HG03175 (cell line): ENCODE measurements around the gene BCAM.
"Not testable (repeated sequence)": the region's sequence is repeated elsewhere in the genome, so short reads cannot be mapped to it uniquely, and the experiment has no call there.

Experiments used
- ATAC-seq: cut with Tn5 transposase; IDR thresholded peaks from one replicate; pipeline ENCODE4 v1.9.1; 2021; ENCODE audit warnings: mild to moderate bottlenecking, moderate library complexity; ENCODE audit not compliant: unreplicated experiment

Gene BCAM, protein sequence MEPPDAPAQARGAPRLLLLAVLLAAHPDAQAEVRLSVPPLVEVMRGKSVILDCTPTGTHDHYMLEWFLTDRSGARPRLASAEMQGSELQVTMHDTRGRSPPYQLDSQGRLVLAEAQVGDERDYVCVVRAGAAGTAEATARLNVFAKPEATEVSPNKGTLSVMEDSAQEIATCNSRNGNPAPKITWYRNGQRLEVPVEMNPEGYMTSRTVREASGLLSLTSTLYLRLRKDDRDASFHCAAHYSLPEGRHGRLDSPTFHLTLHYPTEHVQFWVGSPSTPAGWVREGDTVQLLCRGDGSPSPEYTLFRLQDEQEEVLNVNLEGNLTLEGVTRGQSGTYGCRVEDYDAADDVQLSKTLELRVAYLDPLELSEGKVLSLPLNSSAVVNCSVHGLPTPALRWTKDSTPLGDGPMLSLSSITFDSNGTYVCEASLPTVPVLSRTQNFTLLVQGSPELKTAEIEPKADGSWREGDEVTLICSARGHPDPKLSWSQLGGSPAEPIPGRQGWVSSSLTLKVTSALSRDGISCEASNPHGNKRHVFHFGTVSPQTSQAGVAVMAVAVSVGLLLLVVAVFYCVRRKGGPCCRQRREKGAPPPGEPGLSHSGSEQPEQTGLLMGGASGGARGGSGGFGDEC

DNA sequence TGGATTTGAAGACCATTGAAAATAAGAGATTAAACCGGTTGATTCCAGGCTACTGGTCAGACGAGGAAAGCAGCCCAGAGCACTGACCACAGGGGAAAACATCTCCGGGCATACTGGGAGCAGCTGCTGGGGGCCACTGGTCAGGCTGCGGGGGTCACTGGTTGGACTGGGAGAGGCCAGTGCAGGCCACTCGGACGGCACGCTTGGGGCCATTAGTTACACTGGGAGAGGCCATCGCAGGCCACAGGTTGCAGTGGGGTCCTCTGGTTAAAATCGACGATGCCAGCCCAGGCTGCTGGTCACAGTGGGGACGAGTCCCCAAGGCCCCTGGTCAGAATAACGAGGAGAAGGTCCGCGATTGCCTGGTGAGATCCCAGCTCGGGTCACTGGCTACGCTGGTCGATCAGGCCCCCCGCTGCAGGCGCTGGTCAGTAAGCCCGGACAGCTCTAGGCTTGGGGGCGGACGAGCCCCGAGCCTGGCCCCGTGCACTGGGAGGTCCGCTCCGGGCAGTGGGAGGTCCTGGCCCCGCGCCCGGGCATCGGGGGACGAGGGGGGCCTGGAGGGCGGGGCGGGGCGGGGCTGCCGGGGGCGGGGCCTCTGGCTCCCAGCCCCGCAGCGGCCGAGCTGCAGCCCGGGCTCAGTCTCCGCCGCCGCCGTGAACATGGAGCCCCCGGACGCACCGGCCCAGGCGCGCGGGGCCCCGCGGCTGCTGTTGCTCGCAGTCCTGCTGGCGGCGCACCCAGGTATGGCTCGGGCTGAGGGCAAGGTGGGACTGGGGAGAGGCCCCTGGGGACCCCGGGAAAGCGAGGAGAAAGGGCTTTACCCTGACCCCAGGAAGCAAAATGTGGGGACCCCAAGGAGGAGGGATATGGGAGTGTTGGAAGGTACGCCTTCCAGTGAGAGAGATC is at the start of gene BCAM:
Gene BCAM (plus strand): TSS at position 641 of the 909 bp plus-strand sequence. CDS start 22 bp downstream, at position 663.
- no peak for ATAC-seq

DNA sequence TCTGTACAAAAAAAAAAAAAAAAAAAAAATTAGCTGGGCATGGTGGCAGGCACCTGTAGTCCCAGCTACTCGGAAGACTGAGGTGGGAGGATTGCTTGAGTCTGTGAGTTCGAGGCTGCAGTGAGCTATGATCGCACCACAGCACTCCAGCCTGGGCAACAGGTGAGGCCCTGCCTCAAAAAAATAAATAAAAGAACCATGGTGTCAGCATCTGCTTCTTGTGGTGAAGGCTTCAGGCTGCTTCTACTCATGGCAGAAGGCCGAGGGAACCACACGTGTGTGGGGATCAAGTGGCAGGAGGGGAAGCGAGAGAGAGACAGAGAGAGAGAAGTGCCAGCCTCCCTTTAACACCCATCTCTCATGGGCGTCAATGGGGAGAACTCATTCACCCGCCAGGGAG is 46.9 kb upstream of the BCAM start:
- ATAC-seq, result no peak

DNA sequence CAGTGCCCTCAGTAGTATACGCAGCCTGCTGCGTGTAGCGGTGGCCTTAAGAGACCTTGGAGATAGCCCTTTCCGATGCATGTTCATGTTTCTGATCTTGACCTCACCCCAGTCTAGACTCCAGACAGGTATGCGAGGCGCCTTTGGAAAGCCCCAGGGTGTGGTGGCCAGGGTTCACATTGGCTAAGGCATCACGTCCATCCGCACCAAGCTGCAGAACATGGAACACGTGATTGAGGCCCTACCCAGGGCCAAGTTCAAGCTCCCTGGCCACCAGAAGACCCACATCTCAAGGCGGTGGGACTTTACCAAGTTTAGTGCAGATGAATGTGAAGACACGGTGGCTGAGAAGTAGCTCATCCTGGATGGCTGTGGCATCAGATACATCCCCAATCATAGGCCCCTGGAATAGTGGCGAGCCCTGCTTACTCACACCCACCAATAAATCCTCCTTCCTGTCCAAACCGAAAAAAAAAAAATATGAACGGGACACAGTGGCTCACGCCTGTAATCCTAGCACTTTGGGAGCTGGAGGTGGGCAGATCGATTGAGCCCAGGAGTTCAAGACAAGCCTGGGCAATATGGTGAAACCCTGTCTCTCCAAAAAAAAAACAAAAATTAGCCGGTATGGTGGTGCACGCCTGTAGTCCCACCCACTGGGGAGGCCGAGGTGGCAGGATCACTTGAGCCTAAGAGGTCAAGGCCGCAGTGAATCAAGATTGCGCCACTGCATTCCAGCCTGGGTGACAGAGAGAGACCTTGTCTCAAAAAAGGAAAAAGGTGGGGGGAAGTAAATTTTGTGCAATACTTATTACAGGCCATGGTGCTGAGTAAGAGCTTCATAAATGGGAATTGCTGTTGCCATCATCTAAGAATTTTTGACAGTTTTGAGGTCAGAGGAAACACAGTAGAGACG is 43.6 kb upstream of the BCAM start:
- ATAC-seq, result no peak

DNA sequence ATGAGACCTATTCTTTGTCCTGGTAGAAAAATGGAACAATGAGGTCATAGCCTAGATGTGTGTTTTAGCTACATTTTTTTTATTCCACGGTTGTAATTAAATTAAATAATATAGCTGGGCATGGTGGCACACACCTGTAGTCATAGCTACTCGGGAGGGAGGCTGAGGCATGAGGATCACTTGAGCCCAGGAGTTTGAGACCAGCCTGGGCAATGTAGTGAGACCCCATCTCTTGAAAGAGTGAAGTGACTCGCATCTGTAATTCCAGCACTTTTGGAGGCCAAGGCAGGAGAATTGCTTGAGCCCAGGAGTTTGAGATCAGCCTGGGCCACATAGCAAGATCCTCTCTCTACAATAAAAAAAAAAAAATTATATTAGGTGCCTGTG is 43.0 kb upstream of the BCAM start:
- no peak for ATAC-seq

DNA sequence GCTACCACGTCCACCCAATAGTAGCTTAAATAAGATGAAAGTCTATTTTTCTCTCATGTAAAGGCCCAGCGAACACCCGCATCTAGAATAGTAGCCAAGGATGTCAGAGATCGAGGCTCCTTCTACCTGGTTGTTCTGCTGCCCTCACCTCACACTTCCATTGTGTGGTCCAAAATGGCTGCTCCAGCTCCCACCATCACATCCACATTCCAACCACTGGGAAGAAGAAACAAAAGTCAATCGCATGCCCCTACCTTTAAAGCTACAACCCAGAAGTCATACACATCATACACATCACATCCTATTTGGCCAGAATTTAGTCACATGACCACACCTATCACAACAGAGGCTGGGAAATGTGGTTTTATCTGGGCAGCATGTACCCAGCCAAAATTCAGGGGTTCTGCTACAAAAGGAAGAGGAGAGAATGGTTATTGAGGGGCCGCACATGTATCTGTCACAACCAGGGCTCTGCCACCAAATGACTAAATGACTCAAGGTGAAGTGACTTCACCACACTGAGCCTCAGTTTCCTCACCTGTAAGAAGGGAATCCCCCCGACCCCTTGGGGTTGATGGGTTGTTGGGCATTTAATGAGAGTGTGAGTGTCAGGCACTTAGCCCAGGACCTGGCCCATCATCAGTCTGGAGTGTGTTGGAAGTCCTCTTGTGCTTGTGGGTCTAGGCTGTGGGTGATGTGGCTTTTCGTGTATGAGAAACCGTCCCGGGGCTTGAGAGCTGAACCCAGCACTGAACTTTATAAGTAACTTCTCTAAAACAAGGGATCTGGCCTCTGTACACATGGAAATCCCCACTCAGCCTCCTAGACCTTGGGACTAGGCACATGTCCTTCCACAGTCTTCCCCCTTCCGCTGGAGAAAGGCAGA is 41.4 kb upstream of the BCAM start:
- no peak for ATAC-seq

DNA sequence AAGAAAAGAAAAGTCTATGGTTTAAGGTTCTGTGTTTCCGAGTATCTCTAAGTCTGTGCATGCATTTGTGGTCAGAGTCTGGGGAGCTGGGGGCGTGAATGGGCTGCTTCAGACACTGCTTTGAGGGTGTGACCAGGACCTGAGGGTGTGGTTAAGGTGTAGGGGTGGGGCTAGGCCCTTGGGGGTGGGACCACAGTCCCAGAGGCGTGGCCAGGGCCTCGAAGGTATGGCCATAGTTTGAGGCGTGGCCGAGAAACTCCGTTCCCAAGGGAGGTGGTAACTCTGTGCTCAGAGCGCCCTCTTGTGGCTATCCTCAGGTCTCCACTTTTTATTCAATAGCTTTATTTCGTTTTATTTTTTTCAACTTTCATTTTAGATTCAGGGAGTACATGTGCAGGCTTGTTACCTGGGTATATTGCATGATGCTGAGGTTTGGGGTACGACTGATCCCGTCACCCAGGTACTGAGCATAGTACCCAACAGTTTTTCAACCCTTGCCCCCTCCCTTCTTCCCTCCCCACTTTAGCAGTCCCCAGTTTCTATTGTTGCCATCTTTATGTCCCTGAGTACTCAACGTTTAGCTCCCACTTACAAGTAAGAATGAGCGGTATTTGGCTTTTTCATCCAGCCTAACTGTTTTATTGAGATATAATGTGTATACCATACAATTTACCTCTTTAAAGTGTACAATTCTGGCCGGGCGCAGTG is 38.2 kb upstream of the BCAM start:
- ATAC-seq, result peak; percentile 93

DNA sequence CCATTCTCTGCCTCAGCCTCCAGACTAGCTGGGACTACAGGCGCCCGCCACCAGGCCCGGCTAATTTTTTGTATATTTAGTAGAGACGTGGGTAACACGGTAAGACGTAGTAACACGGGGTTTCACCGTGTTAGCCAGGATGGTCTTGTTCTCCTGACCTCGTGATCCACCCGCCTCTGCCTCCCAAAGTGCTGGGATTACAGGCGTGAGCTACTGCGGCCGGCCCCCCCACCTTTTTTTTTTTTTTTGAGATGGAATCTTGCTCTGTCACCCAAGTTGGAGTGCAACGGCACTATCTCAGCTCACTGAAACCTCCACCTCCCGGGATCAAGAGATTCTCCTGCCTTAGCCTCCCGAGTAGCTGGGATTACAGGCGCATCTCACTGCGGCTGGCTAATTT is 36.8 kb upstream of the BCAM start:
- ATAC-seq, result not testable (repeated sequence)

DNA sequence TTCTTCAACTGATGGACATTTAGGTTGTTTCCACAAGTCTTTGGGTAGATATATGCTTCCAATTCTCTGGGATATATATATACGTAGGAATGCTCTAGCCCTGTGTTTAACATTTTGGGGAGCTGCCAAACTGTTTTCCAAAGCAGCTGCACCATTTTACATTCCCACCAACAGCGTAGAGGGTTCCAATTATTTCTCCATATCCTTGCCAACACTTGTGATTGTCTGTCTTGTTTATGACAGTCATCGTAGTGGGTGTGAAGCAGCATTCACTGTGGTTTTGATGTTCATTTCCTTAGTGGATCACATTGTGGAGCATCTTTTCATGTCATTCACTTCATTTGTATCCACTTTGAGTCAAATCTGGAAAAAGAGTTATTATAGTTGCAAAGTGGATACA is 35.9 kb upstream of the BCAM start:
- no peak for ATAC-seq

DNA sequence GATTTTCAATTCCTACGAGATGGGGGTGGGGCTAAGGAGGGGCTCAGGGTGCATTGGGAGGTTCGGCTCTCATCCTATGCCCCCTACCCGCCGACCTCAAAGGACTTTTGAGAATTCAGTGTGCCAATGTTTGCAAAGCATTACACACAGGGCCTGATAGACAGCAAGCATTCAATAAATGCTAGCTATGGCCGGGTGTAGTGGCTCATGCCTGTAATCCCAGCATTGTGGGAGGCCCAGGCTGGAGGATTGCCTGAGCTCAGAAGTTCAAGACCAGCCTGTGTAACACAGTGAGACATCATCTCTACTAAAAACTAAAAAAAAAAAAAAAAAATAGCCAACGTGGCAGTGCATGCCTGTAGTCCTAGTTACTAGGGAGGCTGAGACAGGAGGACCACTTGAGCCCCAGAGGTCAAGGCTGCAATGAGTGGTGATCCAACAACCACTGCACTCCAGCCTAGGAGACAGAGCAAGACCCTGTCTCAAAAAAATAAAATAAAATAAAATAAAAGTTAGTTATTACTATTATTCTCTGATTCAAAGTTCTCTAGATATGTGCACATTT is 33.1 kb upstream of the BCAM start:
- no peak for ATAC-seq

DNA sequence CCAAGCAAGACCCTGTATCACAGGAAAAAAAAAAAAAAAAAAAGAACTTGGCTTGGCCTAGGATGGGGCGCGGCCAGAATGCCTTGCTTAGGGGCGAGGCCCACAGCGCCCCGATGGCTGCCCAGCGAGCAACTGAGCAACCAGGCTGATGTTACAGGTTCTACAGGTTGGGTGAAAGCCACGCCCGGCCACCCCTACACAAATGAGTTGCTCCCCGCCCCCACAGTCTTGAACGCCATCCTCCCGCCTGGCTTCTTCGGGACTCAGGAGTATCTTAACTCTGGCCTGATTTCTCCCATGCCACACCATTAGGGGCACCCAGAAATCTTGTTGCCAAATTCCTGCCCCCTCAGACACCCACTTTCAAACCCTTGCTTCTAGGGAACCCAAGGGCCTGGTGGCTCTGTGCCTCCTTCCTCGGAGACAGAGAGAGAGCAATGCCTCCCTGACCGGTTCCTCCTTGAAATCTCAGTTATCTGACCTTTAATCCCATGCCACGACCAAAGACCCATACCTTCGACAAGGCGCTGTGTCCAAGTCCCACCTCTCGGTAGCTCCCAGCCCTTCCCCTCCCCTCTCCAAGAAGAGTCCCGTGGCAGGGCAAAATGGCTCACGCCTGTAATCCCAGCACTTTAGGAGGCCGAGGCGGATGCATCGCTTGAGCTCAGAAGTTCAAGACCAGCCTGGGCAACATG is 32.4 kb upstream of the BCAM start:
- ATAC-seq, result no peak

DNA sequence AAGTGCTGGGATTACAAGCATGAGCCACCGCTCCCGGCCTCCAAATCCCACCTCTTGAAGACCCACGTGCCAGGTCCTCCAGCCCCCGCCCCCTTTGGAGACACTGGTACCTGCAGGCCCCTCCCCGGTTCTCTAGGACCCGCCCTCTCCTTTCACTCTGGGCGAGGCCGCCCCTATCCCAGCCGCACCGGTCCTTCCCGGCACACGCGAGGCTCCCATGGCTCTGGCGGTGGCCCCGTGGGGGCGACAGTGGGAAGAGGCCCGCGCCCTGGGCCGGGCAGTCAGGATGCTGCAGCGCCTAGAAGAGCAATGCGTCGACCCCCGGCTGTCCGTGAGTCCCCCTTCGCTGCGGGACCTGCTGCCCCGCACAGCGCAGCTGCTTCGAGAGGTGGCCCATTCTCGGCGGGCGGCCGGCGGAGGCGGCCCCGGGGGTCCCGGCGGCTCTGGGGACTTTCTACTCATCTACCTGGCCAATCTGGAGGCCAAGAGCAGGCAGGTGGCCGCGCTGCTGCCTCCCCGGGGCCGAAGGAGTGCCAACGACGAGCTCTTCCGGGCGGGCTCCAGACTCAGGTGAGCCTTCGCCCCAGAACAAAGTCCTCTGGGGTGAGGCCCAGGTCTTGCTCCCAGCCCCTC is 31.1 kb upstream of the BCAM start, which contains the start of gene CBLC:
Gene CBLC (plus strand): TSS at position 176 of the 633 bp plus-strand sequence. CDS start 42 bp downstream, at position 218.
- no peak for ATAC-seq

DNA sequence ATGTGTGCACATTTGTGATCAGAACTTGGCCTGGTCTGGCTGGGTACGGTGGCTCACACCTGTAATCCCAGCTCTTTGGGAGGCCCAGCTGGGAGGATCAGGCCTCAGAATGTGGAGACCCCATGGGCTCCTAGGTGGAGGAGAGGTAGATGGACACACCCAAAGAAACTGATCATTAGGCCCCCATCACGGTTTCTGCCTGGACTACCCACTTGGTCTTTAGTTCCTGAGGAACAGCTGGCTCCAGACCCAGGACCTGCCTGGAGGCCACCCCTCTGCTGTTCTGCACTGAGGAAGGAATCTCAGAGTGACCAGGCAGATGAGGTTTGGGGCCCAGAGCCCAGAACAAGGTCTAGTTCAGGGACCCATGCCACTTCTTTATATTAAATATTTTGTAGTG is 29.8 kb upstream of the BCAM start:
- ATAC-seq, result no peak

DNA sequence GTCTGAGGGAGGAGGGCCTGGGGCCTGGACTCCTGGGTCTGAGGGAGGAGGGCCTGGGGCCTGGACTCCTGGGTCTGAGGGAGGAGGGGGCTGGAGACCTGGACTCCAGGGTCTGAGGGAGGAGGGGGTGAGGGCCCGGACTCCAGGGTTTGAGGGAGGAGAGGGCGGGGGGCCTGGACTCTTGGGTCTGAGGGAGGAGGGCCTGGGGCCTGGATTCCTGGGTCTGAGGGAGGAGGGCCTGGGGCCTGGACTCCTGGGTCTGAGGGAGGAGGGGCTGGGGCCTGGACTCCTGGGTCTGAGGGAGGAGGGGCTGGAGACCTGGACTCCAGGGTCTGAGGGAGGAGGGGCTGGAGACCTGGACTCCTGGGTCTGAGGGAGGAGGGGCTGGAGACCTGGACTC is 27.2 kb upstream of the BCAM start:
- not testable (repeated sequence) for ATAC-seq

DNA sequence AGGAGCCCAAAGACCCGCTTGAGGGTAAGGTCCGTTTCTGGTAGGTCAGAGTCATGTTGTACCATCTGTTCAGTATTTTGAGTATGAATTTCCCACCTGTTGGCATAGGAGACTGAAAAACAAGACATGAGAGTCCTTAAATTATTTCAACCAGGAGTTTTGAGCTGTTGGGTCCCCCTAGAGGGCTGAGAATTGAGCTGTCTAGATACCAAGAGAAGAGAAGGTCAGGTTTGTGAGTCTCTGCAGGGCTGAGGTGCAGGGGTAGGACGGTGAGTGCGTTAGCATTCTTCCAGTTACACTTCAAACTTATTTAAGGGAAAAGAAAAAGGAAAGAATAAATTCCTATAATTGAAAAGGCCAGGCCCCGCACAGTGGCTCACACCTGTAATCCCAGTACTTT is 26.2 kb upstream of the BCAM start:
- no peak for ATAC-seq

DNA sequence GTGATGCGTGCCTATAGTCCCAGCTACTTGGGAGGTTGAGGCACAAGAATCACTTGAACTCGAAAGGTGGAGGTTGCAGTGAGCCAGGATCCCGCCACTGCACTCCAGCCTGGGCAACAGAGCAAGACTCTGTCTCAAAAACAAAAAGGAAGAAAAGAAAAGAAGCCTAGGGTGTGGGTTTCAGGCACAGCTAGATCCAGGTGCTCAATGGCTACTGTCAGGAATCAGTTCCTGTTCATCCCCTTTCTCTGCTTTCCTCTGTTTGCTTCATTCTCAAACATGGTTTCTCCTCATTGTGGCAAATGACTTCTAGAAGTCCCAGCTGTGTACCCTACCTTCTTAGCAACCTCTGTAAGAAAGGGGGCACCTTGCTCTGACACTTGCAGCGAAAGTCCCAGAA is 25.4 kb upstream of the BCAM start:
- no peak for ATAC-seq

DNA sequence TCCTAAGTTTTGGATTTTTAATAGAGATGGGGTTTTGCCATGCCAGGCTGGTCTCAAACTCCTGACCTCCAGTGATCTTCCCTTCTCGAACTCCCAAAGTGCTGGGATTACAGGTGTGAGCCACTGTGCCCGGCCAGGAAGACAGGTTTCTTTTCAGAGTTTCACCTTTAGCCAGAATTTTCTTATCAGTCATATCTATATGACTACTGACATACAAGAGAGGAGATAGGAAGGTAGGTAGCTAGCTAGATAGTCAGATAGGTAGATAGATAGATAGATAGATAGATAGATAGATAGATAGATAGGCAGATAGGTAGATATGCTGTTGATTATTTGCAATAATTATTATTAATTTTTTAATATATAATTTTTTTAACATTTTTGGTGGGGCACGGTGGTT is 23.6 kb upstream of the BCAM start:
- ATAC-seq, result no peak

DNA sequence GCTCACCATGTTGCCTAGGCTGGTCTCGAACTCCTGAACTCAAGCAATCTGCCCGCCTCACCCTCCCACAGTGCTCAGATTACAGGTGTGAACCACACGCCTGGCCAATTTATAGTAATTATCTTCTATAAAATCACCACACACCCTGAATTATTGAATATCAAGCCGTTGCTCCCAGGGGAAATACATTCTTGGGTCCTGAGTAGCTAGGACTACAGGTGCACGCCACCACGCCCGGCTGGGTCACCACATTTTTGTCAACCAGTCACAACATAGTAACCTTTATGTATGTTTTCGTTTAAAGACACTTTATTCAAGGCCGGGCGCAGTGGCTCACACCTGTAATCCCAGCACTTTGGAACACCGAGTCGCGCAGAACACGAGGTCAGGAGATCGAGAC is 22.9 kb upstream of the BCAM start:
- ATAC-seq, result no peak
